Smooth muscle cell (in vitro differentiated cells): ENCODE results near the gene LZTR1. TPM values are rescaled to one million over a fixed set of nuclear protein-coding genes. Genes with fewer than 3 reads are reported as not detected.
"Not testable (repeated sequence)": the region's sequence is repeated elsewhere in the genome, so short reads cannot be mapped to it uniquely, and the experiment has no call there.

ENCODE experiments used
- DNase-seq: peaks from one replicate; lab custom pipeline; 2025; ENCODE audit not compliant: unreplicated experiment; lab: John Stamatoyannopoulos, UW
- H2AFZ ChIP-seq: fragments of 200-600 bp; sonication (generic); 2 replicates; pipeline ENCODE4 v1.6.0; 2016; ENCODE audit warnings: antibody characterized with exemption, low read depth, mild to moderate bottlenecking
- H3F3A ChIP-seq: fragments of 200-600 bp; sonication (generic); 2 replicates; pipeline ENCODE4 v1.6.0; 2017; ENCODE audit warnings: antibody characterized with exemption, low read depth
- H3K27ac ChIP-seq: fragments of 200-600 bp; sonication (generic); 2 replicates; pipeline ENCODE4 v1.5.1; 2016; ENCODE audit warnings: low read depth, mild to moderate bottlenecking
- H3K27me3 ChIP-seq: fragments of 200-600 bp; sonication (generic); 2 replicates; pipeline ENCODE4 v1.6.1; 2016; ENCODE audit warnings: low read depth, mild to moderate bottlenecking
- H3K36me3 ChIP-seq: fragments of 200-600 bp; sonication (generic); 2 replicates; pipeline ENCODE4 v1.5.1; 2016; ENCODE audit warnings: low read depth
- H3K4me1 ChIP-seq: fragments of 200-600 bp; sonication (generic); 2 replicates; pipeline ENCODE4 v1.5.1; 2016; ENCODE audit warnings: low read depth
- H3K4me2 ChIP-seq: fragments of 200-600 bp; sonication (generic); 2 replicates; pipeline ENCODE4 v1.6.0; 2016; ENCODE audit warnings: mild to moderate bottlenecking
- H3K4me3 ChIP-seq: fragments of 200-600 bp; sonication (generic); 2 replicates; pipeline ENCODE4 v1.5.1; 2016; ENCODE audit warnings: mild to moderate bottlenecking
- H3K79me2 ChIP-seq: fragments of 200-600 bp; sonication (generic); 2 replicates; pipeline ENCODE4 v1.6.0; 2016; ENCODE audit warnings: low read depth, mild to moderate bottlenecking
- H3K9ac ChIP-seq: fragments of 200-600 bp; sonication (generic); 2 replicates; pipeline ENCODE4 v1.6.0; 2016; ENCODE audit warnings: low read depth
- H3K9me3 ChIP-seq: fragments of 200-600 bp; sonication (generic); replicated peaks from 2 replicates; pipeline ENCODE4 v1.5.1; 2016; ENCODE audit warnings: low read depth
- H4K20me1 ChIP-seq: fragments of 200-600 bp; sonication (generic); 2 replicates; pipeline ENCODE4 v1.6.0; 2016; ENCODE audit warnings: low read depth
- CTCF ChIP-seq: fragments of 200-600 bp; sonication (generic); IDR thresholded peaks from 2 replicates; pipeline ENCODE4 v1.5.1; 2017; ENCODE audit warnings: borderline replicate concordance, mild to moderate bottlenecking, antibody characterized with exemption; ENCODE audit not compliant: insufficient read depth, poor library complexity, severe bottlenecking
- WGBS: methylation state at CpG from one replicate; pipeline ENCODE4 v1.1.7; 2016; ENCODE audit warnings: low lambda C conversion rate; 5-methylcytosine and 5-hydroxymethylcytosine counted together
- polyA plus RNA-seq: library from polyadenylated mRNA; unstranded; fragments of >200 nt; fragmentation: Nextera tagmentation; extraction: Ambion mirVana; gene quantifications from 2 replicates; pipeline ENCODE4 v1.2.1, GENCODE V29; 2016
- total RNA-seq: library from RNA; depleted of rRNA; stranded (reverse); fragments of >200 nt; gene quantifications from 2 replicates; pipeline ENCODE4 v1.2.3, GENCODE V29; 2014

Gene LZTR1
- total and polyA plus RNA-seq, 2 experiments from 2014 or later = 34.2 to 43.9 TPM

DNA sequence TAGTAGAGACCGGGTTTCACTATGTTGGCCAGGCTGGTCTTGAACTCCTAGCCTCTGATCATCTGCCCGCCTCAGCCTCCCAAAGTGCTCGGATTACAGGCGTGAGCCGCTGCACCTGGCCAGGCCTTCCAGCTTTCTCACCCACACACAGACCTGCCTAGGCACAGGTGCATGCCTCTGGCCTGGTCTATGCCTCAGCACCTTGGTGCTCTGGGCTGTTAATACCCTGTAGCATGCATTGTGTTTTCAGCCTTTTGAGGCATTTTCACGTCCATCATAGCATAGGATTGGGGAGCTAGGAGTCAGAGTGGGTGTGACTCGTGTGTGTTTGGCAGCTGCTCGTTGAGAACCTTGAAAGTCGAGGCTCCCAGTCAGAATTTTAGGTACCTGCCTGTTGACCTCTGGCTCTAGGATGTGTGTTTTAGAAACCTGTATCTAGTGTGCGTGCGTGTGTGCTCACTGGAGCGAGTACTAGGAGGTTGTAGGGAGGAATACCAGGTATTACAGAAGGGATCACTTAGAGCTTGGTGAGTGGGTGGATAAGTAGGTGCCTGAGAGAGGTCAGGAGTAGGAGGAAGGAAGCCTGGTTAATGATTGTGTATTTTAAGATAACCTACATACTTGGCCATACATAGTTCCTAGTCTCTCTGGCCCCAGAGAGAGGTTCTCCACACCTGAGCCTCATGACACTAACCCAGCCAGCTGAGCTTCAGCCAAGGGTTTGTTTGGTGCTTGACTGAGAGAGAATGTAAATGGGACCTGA lies 44.9 kb upstream of the LZTR1 start:
- H3F3A ChIP-seq = no peaks in the 10 kb centered on the region
- no peak overlapping the region for H2AFZ ChIP-seq
- no peaks in the 10 kb centered on the region for H3K27me3 ChIP-seq
- H3K79me2 ChIP-seq = peaks cover 97% of the 10 kb centered on the region
- H3K4me3 ChIP-seq = no peak overlapping the region
- H3K36me3 ChIP-seq = no peaks in the 10 kb centered on the region
- no peak overlapping the region for H3K4me2 ChIP-seq
- 84% methylated on average over 12 of the region's 12 CpGs for WGBS
- DNase-seq = no peak
- peaks cover 98% of the 10 kb centered on the region for H4K20me1 ChIP-seq
- no peak for TF ChIP-seq CTCF
- no peak overlapping the region for H3K27ac ChIP-seq
- no peaks in the 10 kb centered on the region for H3K9me3 ChIP-seq
- H3K9ac ChIP-seq = no peak overlapping the region
- H3K4me1 ChIP-seq = peaks cover 6% of the 10 kb centered on the region

DNA sequence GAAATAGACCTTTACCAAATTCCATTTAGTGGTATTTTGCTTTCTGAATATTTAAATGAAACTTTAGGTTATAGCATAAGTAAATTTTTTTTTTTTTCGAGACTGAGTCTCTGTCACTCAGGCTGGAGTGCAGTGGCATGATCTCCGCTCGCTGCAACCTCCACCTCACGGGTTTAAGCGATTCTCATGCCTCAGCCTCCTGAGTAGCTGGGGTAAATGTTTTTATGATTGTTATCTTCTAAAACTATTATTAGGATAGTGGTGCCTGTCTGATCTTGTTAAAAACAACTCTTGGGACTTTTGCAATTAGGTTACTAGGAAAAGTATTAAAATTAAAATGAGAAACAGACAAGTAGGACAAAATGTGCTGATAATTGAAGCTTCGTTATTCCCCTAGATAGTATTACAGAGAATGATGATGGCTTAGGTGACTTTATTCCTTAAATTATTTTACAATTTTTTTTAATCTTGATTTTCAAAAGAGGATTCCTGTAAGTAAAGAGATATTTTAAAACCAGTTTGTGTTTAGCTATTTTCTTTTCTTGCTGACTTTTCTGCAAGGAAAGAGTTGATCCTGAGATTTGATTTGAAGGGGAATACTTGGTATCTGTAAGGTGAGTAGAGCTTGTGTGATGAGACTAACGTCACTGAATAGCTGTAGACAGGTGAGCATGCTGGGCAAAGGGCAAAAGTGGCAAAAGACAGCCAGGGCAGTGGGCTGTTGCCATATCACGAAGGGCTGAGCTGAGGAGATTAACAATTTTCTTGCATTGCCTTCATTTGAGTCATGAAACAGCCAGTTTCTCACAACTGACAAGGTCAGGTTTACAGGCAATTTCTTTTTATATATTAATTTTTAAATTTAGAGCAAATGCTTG lies 44.1 kb upstream of the LZTR1 start:
- no peak overlapping the region for H3K9ac ChIP-seq
- no peak for TF ChIP-seq CTCF
- H3K4me2 ChIP-seq = peak overlapping the region; percentile 59
- no peaks in the 10 kb centered on the region for H3K36me3 ChIP-seq
- peak overlapping the region; percentile 47 for H3K27ac ChIP-seq
- peaks cover 6% of the 10 kb centered on the region for H3K4me1 ChIP-seq
- H3K9me3 ChIP-seq = no peaks in the 10 kb centered on the region
- H2AFZ ChIP-seq = no peak overlapping the region
- H3F3A ChIP-seq = no peaks in the 10 kb centered on the region
- no peak overlapping the region for H3K4me3 ChIP-seq
- peaks cover 98% of the 10 kb centered on the region for H4K20me1 ChIP-seq
- no peak for DNase-seq
- H3K79me2 ChIP-seq = peaks cover 97% of the 10 kb centered on the region
- WGBS = 88% methylated on average over 8 of the region's 8 CpGs
- no peaks in the 10 kb centered on the region for H3K27me3 ChIP-seq

- H3K9me3 ChIP-seq, H3K27me3 ChIP-seq, H3K27ac ChIP-seq, H3K4me2 ChIP-seq, H2AFZ ChIP-seq, H3K4me1 ChIP-seq, DNase-seq, H3F3A ChIP-seq, H3K9ac ChIP-seq, H3K36me3 ChIP-seq, H3K4me3 ChIP-seq: not testable (repeated sequence)
- peaks cover 98% of the 10 kb centered on the region for H4K20me1 ChIP-seq
- H3K79me2 ChIP-seq = peaks cover 97% of the 10 kb centered on the region
- WGBS = 93% methylated on average over 14 of the region's 14 CpGs
Measured at GRCh38 chr22:20939457-20940185, 42.5 kb upstream of the LZTR1 start.

DNA sequence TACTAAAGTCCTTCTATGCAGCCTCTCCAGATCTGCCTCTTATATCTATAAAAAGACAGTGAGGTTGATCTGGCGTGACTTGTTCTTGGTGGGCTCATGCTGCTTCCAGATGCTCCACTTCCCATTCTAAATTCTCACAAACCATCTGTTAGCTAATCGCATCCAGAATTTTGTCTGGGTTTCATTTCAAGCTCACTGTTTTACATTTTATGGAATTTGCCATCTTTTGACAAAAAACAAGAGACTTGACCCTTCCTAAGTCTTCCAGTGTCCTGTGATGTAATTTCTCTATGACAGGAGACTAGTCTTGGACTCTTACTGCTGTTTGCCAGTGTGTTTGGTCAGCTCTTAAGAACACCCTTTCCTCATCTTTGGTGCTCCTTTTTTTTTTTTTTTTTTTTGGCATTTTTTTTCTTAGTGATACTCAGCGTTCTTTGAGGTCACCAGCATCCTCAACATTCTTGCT lies 41.9 kb upstream of the LZTR1 start:
- no peak overlapping the region for H2AFZ ChIP-seq
- H4K20me1 ChIP-seq = peaks cover 98% of the 10 kb centered on the region
- 84% methylated on average over 3 of the region's 3 CpGs for WGBS

More for the DNA sequence above, 41.9 kb upstream of the LZTR1 start:
- Histone ChIP-seq H3K4me1 (peaks cover 6% of the 10 kb centered on the region), H3K27me3 (no peaks in the 10 kb centered on the region), H3K4me3 (no peak overlapping the region), H3K36me3 (no peaks in the 10 kb centered on the region), H3K9me3 (no peaks in the 10 kb centered on the region), H3F3A (no peaks in the 10 kb centered on the region), H3K27ac (no peak overlapping the region), H3K4me2 (no peak overlapping the region), H3K79me2 (peaks cover 97% of the 10 kb centered on the region), H3K9ac (no peak overlapping the region)
- no peak for TF ChIP-seq CTCF
- DNase-seq = no peak
